Dendritic cell treated with granulocyte-macrophage colony-stimulating factor and Interleukin-4, amounts not matched to agents 40 ng/mL and 50 ng/mL, for 4 days (primary cell): ENCODE measurements around the gene PDGFRA.
"Not testable (repeated sequence)": the region's sequence is repeated elsewhere in the genome, so short reads cannot be mapped to it uniquely, and the experiment has no call there.

Experiments used
- H3K27ac Mint-ChIP-seq: one replicate; pipeline ENCODE4 v1.8.0; 2022; ENCODE audit warnings: mild to moderate bottlenecking, mixed read lengths
- H3K27me3 Mint-ChIP-seq: one replicate; pipeline ENCODE4 v1.8.0; 2022; ENCODE audit warnings: mild to moderate bottlenecking, mixed read lengths
- H3K36me3 Mint-ChIP-seq: one replicate; pipeline ENCODE4 v1.8.0; 2022; ENCODE audit warnings: low read depth, mixed read lengths
- H3K4me1 Mint-ChIP-seq: one replicate; pipeline ENCODE4 v1.8.0; 2022; ENCODE audit warnings: low read depth, mixed read lengths
- H3K4me3 Mint-ChIP-seq: one replicate; pipeline ENCODE4 v1.8.0; 2022; ENCODE audit warnings: mild to moderate bottlenecking, moderate library complexity, mixed read lengths
- H3K9me3 Mint-ChIP-seq: one replicate; pipeline ENCODE4 v1.8.0; 2022; ENCODE audit warnings: mixed read lengths
- intact Hi-C: fragments of 100-400 bp; cut with micrococcal nuclease; formaldehyde crosslinking; loops from one replicate; pipeline ENCODE4 v1.15.0; 2022

The PDGFRA gene

GRCh38 chr4:54342067-54342466, 113.0 kb downstream of the PDGFRA start:
- H3K27ac Mint-ChIP-seq, H3K4me1 Mint-ChIP-seq, H3K9me3 Mint-ChIP-seq, H3K36me3 Mint-ChIP-seq, intact Hi-C loops, H3K27me3 Mint-ChIP-seq, H3K4me3 Mint-ChIP-seq: not testable (repeated sequence)
